Astrocyte (in vitro differentiated cells and primary cell): ENCODE measurements around the gene PLPPR1.

Source experiments
- EZH2 ChIP-seq: IDR thresholded peaks from 2 replicates; pipeline ENCODE4 v1.6.1; 2012; ENCODE audit warnings: mild to moderate bottlenecking, low read length, inconsistent platforms; ENCODE audit not compliant: insufficient read depth
- TF ChIP-seq, protein P1 (sequence below): IDR thresholded peaks from 2 replicates; pipeline ENCODE4 v1.5.1; 2011; ENCODE audit warnings: low read depth, mild to moderate bottlenecking, inconsistent platforms, low read length, moderate library complexity; ENCODE audit not compliant: insufficient read depth

DNA sequence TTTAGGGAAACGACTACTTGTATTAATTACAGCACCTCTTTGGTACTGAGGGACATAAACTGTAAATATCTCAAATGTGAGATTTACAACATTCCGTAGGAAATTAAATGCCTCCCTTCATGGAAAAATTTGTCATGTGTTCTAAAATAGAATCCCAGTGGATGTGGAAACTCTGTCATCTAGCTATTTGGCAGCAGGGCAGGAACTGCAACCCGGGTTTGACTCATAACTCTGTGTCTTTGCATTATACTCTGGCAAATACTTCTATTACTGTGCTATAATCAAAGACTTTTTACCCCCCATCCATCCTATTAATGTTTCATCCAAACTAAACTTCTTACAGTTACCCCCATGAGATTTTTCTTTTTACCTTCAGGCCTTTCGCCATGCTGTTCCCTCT, 6.6 kb downstream of the PLPPR1 start:
- TF ChIP-seq, protein P1, sequence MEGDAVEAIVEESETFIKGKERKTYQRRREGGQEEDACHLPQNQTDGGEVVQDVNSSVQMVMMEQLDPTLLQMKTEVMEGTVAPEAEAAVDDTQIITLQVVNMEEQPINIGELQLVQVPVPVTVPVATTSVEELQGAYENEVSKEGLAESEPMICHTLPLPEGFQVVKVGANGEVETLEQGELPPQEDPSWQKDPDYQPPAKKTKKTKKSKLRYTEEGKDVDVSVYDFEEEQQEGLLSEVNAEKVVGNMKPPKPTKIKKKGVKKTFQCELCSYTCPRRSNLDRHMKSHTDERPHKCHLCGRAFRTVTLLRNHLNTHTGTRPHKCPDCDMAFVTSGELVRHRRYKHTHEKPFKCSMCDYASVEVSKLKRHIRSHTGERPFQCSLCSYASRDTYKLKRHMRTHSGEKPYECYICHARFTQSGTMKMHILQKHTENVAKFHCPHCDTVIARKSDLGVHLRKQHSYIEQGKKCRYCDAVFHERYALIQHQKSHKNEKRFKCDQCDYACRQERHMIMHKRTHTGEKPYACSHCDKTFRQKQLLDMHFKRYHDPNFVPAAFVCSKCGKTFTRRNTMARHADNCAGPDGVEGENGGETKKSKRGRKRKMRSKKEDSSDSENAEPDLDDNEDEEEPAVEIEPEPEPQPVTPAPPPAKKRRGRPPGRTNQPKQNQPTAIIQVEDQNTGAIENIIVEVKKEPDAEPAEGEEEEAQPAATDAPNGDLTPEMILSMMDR: no peak
- TF ChIP-seq EZH2: no peak
